Bone marrow (tissue), 2 donors: Measurements from ENCODE around the gene DNER.
"Not testable (repeated sequence)": the region's sequence is repeated elsewhere in the genome, so short reads cannot be mapped to it uniquely, and the experiment has no call there.

Source experiments
- DNase-seq, 2 donors: peaks; one replicate each; lab custom pipeline; 2025; lab: John Stamatoyannopoulos, UW

The DNER gene

GRCh38 chr2:229714080-229714735 lies at the start of gene DNER:
Gene DNER (minus strand): TSS chr2:229714555. CDS start chr2:229714423, 132 bp downstream.
- DNase-seq = no peak

- DNase-seq = no peak
Observed at GRCh38 chr2:229761663-229762062, 47.3 kb upstream of the DNER start.

- not testable (repeated sequence) for DNase-seq
Observed at GRCh38 chr2:229757462-229757861, 43.1 kb upstream of the DNER start.

- no peak for DNase-seq
Observed at GRCh38 chr2:229752970-229753729, 38.8 kb upstream of the DNER start.

- DNase-seq = no peak
Observed at GRCh38 chr2:229749779-229750178, 35.4 kb upstream of the DNER start.

GRCh38 chr2:229748950-229749349 lies 34.6 kb upstream of the DNER start:
- no peak for DNase-seq

- DNase-seq = not testable (repeated sequence)
Observed at GRCh38 chr2:229742691-229743090, 28.3 kb upstream of the DNER start.

GRCh38 chr2:229740279-229740678 lies 25.9 kb upstream of the DNER start:
- DNase-seq = no peak

GRCh38 chr2:229738024-229738625 lies 23.8 kb upstream of the DNER start:
- DNase-seq = no peak

GRCh38 chr2:229734410-229734809 lies 20.1 kb upstream of the DNER start:
- DNase-seq = no peak

GRCh38 chr2:229733611-229734245 lies 19.4 kb upstream of the DNER start:
- no peak for DNase-seq

GRCh38 chr2:229732897-229733296 lies 18.5 kb upstream of the DNER start:
- DNase-seq = no peak

- no peak for DNase-seq
Observed at GRCh38 chr2:229731916-229732315, 17.6 kb upstream of the DNER start.

- no peak for DNase-seq
Observed at GRCh38 chr2:229731363-229731762, 17.0 kb upstream of the DNER start.

GRCh38 chr2:229728370-229728769 lies 14.0 kb upstream of the DNER start:
- no peak for DNase-seq

GRCh38 chr2:229726643-229727042 lies 12.3 kb upstream of the DNER start:
- no peak for DNase-seq

- no peak for DNase-seq
Observed at GRCh38 chr2:229725716-229726574, 11.6 kb upstream of the DNER start.

- DNase-seq = not testable (repeated sequence)
Observed at GRCh38 chr2:229723192-229723591, 8.8 kb upstream of the DNER start.

- DNase-seq = no peak
Observed at GRCh38 chr2:229719926-229720647, 5.7 kb upstream of the DNER start.

- no peak for DNase-seq
Observed at GRCh38 chr2:229718057-229718456, 3.7 kb upstream of the DNER start.
